HCT116 (cell line): ENCODE data around the gene ACTG1. TPM values are rescaled to one million over a fixed set of nuclear protein-coding genes. Genes with fewer than 3 reads are reported as not detected.
A peak's percentile ranks its signal among the peaks of the same experiment; 100 is the strongest.

Experiments used
- ATAC-seq: fragments of 200-7000 bp; cut with Tn5 transposase; 2 replicates; pipeline ENCODE4 v1.9.1; 2020; ENCODE audit warnings: mild to moderate bottlenecking, moderate library complexity
- BruUV-seq: library from RNA; stranded (reverse); fragments of 400-500 nt; replicated peaks from 2 replicates; lab custom pipeline; 2021; lab: Mats Ljungman, UMichigan
- CTCF ChIA-PET: fragments of 300-600 bp; sonication (Branson Sonifier 250); formaldehyde crosslinking; loops from one replicate; lab custom pipeline; 2021; ENCODE audit warnings: antibody characterized with exemption; lab: Charles Lee
- POLR2A ChIA-PET: fragments of 300-600, 350-600 bp; sonication (Branson Sonifier 250); formaldehyde crosslinking; loops from one replicate; lab custom pipeline; 2021; ENCODE audit warnings: antibody characterized with exemption; lab: Charles Lee
- RAD21 ChIA-PET, 2 experiments: fragments of 300-600 bp; sonication (Branson Sonifier 250); formaldehyde crosslinking; loops; one replicate each; lab custom pipeline; 2023; ENCODE audit warnings: low total read pairs in 2 of 2; ENCODE audit not compliant: uncharacterized antibody in 2 of 2, unreplicated experiment in 2 of 2, low non-redundant PET in 1 of 2; lab: Charles Lee
- DNase-seq: peaks from one replicate; pipeline ENCODE4 v3.0.0-alpha.2; 2010; ENCODE audit warnings: low read depth, low spot score
- H2AFZ ChIP-seq: fragments of 200-600 bp; shearing (Covaris generic), sonication (generic); 2 replicates; pipeline ENCODE4 v1.6.1; 2017; ENCODE audit warnings: low read depth, mixed run types, mixed read lengths, antibody characterized with exemption, low read length; ENCODE audit not compliant: poor library complexity, severe bottlenecking
- H3K27ac ChIP-seq: 2 replicates; pipeline ENCODE4 v1.5.1; 2012; ENCODE audit warnings: low read depth, low read length
- H3K27me3 ChIP-seq: fragments of 200-600 bp; sonication (generic); 2 replicates; pipeline ENCODE4 v1.6.1; 2016; ENCODE audit warnings: mixed run types, low read length, mixed read lengths; ENCODE audit not compliant: insufficient read depth
- H3K36me3 ChIP-seq, 2 experiments: fragments of 200-500 bp in 1 of 2; fragments of 200-600 bp in 1 of 2; sonication (Bioruptor generic) in 1 of 2; sonication (generic) in 1 of 2; 2 replicates each; pipeline versions ENCODE4 v1.5.1 to v1.6.1; 2014 to 2016; ENCODE audit warnings: low read length in 2 of 2, inconsistent platforms in 1 of 2, mixed read lengths in 1 of 2, mixed run types in 1 of 2; ENCODE audit not compliant: insufficient read depth in 2 of 2, control insufficient read depth in 1 of 2
- H3K4me1 ChIP-seq, 2 experiments: fragments of 200-600 bp in 1 of 2; sonication (generic) in 1 of 2; 2 replicates each; pipeline versions ENCODE4 v1.5.1 to v1.6.1; 2012 to 2017; ENCODE audit warnings: low read length in 2 of 2, inconsistent platforms in 1 of 2, mild to moderate bottlenecking in 1 of 2, mixed read lengths in 1 of 2, mixed run types in 1 of 2, moderate library complexity in 1 of 2; ENCODE audit not compliant: insufficient read depth in 2 of 2, control insufficient read depth in 1 of 2
- H3K4me2 ChIP-seq: fragments of 200-600 bp; sonication (generic); 2 replicates; pipeline ENCODE4 v1.6.1; 2017; ENCODE audit warnings: mixed run types, low read length, mixed read lengths
- H3K4me3 ChIP-seq, 2 experiments: fragments of 200-600 bp in 1 of 2; sonication (generic) in 1 of 2; replicated peaks in 1 of 2; 2 replicates each; pipeline ENCODE4 v1.5.1; 2011 to 2016; ENCODE audit warnings: low read length in 2 of 2, control low read depth in 1 of 2, low read depth in 1 of 2, mild to moderate bottlenecking in 1 of 2, mixed read lengths in 1 of 2, mixed run types in 1 of 2
- H3K79me2 ChIP-seq: fragments of 200-600 bp; sonication (generic); 2 replicates; pipeline ENCODE4 v1.6.1; 2017; ENCODE audit warnings: mild to moderate bottlenecking, mixed run types, low read length, moderate library complexity, mixed read lengths; ENCODE audit not compliant: insufficient read depth
- H3K9ac ChIP-seq: fragments of 200-600 bp; sonication (generic); 2 replicates; pipeline ENCODE4 v1.6.1; 2016; ENCODE audit warnings: low read length, mixed read lengths
- H3K9me2 ChIP-seq: fragments of 200-600 bp; sonication (generic), shearing (Covaris generic); 2 replicates; pipeline ENCODE4 v1.6.1; 2017; ENCODE audit warnings: mixed run types, mild to moderate bottlenecking, moderate library complexity; ENCODE audit not compliant: insufficient read depth
- H3K9me3 ChIP-seq, 2 experiments: fragments of 200-500 bp in 1 of 2; fragments of 200-600 bp in 1 of 2; sonication (Bioruptor generic) in 1 of 2; sonication (generic) in 1 of 2; 2 replicates each; pipeline ENCODE4 v1.6.1; 2014 to 2017; ENCODE audit warnings: low read length in 2 of 2, mixed read lengths in 2 of 2, inconsistent platforms in 1 of 2, low read depth in 1 of 2, mild to moderate bottlenecking in 1 of 2, mixed run types in 1 of 2, moderate library complexity in 1 of 2; ENCODE audit not compliant: control insufficient read depth in 1 of 2, insufficient read depth in 1 of 2
- H4K20me1 ChIP-seq: fragments of 200-600 bp; sonication (generic), shearing (Covaris generic); 2 replicates; pipeline ENCODE4 v1.6.1; 2017; ENCODE audit warnings: mixed run types, mild to moderate bottlenecking, moderate library complexity; ENCODE audit not compliant: insufficient read depth
- ELF1 ChIP-seq: IDR thresholded peaks from 2 replicates; pipeline ENCODE4 v1.6.1; 2012; ENCODE audit warnings: low read depth, borderline replicate concordance
- JUND ChIP-seq: IDR thresholded peaks from 2 replicates; pipeline ENCODE4 v1.6.1; 2012
- SIN3A ChIP-seq: IDR thresholded peaks from 2 replicates; pipeline ENCODE4 v1.6.1; 2012; ENCODE audit warnings: low read depth
- YY1 ChIP-seq: IDR thresholded peaks from 2 replicates; pipeline ENCODE4 v1.6.1; 2011; ENCODE audit warnings: low read length, low read depth, moderate library complexity, mild to moderate bottlenecking; ENCODE audit not compliant: insufficient replicate concordance; ENCODE audit errors: extremely low read depth
- ZFX ChIP-seq: fragments of 450-650 bp; IDR thresholded peaks from 2 replicates; pipeline ENCODE4 v1.6.1; 2017
- ZNF274 ChIP-seq: fragments of 200-500 bp; sonication (Bioruptor generic); IDR thresholded peaks from 2 replicates; pipeline ENCODE4 v1.6.1; 2014; ENCODE audit warnings: mild to moderate bottlenecking, low read depth, low read length, inconsistent platforms
- intact Hi-C: fragments of 100-400 bp; cut with micrococcal nuclease; formaldehyde crosslinking; loops from 2 replicates; pipeline ENCODE4 v1.10.0; 2022
- total RNA-seq: library from RNA; stranded (reverse); gene quantifications from one replicate; pipeline ENCODE4 v1.2.1, GENCODE V29; 2021; ENCODE audit not compliant: unreplicated experiment
- TF ChIP-seq, protein P1 (sequence below), 3 experiments: fragments of 200-600 bp in 1 of 3; sonication (generic) in 1 of 3; IDR thresholded peaks in 2 of 3; conservative IDR thresholded peaks in 1 of 3; 2 replicates each; pipeline ENCODE4 v1.5.1; 2012 to 2017; ENCODE audit warnings: low read depth in 2 of 3, low read length in 2 of 3, antibody characterized with exemption in 1 of 3, borderline replicate concordance in 1 of 3, control low read depth in 1 of 3, mild to moderate bottlenecking in 1 of 3, mixed read lengths in 1 of 3, mixed run types in 1 of 3, moderate library complexity in 1 of 3; ENCODE audit not compliant: insufficient read depth in 1 of 3

The ACTG1 gene
- total RNA-seq, 1 experiment from 2014 or later = 6,223 TPM

DNA sequence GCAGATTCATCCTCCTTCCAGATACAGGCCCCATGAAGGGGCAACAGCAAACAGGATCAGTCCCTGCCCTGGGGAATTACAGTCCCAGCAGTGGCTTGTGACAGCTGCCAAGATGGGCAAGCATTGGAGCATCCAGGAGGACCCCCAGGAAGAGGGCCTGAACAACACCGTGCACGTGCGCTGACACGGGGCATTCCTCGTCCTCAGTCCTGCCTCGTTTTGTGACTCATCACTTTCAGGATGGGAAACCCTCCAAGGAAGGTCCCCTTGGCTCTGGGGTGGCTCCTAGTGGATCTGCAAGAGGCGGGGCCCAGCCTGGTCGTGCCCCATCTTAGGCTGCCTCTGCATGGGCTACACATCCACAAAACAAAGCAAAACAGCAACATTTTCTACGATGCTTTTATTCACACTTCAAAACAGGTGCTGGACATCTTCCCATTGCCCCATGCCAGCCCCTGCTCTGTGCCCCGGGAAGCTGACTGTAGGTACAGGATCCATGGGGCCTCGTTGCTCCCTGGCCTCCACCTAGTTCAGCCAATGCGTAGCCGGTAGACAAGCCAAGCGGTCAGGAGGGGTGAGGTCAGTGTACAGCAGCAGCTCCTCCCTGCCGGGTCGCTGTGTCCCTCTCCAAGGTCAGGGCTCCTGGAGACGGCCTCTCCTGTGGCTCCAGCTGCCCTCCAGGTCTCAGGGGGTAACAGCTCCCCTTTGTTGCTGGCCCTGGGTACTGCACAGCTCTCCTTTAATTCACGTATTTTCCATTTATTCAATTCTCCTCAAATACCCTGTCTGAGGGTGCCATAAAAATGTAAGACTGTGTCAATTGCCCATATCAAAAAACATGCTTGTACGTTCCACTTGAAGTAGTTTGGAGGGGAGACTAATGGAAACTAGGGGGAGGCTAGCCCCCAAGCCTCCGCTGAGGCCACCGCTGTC is 32.2 kb downstream of the ACTG1 start:
- H3K4me3 ChIP-seq = no peak overlapping the region
- no TSS peak for BruUV-seq
- H3K9ac ChIP-seq = 0 out of 2 replicates have a peak overlapping the region, but pooled peaks have one; percentile 14
- no peak for TF ChIP-seq YY1
- no peak for TF ChIP-seq ZNF274
- TF ChIP-seq, protein P1, sequence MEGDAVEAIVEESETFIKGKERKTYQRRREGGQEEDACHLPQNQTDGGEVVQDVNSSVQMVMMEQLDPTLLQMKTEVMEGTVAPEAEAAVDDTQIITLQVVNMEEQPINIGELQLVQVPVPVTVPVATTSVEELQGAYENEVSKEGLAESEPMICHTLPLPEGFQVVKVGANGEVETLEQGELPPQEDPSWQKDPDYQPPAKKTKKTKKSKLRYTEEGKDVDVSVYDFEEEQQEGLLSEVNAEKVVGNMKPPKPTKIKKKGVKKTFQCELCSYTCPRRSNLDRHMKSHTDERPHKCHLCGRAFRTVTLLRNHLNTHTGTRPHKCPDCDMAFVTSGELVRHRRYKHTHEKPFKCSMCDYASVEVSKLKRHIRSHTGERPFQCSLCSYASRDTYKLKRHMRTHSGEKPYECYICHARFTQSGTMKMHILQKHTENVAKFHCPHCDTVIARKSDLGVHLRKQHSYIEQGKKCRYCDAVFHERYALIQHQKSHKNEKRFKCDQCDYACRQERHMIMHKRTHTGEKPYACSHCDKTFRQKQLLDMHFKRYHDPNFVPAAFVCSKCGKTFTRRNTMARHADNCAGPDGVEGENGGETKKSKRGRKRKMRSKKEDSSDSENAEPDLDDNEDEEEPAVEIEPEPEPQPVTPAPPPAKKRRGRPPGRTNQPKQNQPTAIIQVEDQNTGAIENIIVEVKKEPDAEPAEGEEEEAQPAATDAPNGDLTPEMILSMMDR (IDR thresholded peaks at IDR 0.05 in 2 of 3, conservative IDR thresholded peaks at IDR 0.05 in 1 of 3; ENCODE audit: borderline replicate concordance in 1 of 3, insufficient read depth in 1 of 3, low read depth in 2 of 3, low read length in 2 of 3) = peak in 1 of 3 experiments; percentile 10; a peak in 1 of 6 replicates
- no peak for TF ChIP-seq ELF1
- TF ChIP-seq ZFX = no peak
- no peak for TF ChIP-seq JUND
- no peak for TF ChIP-seq SIN3A
- H3K27ac ChIP-seq = peak overlapping the region; percentile 24; the same call in 1 of the 2 replicates
- no peaks in the 10 kb centered on the region for H3K79me2 ChIP-seq
- ATAC-seq (peak; percentile 21), DNase-seq (no peak)
- H3K27me3 ChIP-seq = no peaks in the 10 kb centered on the region
- ChIA-PET CTCF (interaction anchor here (0.8 to 1.2 kb wide), 2 partner anchors 8 to 189 kb away, joined by 3 read pairs; no protein-coding TSS in a partner anchor), RAD21 (no interaction called here), POLR2A (interaction anchor here (0.7 kb wide), 1 partner anchor 8 kb away, joined by 3 read pairs; no protein-coding TSS in a partner anchor)
- no peaks in the 10 kb centered on the region for H3K9me2 ChIP-seq
- no peak overlapping the region for H2AFZ ChIP-seq
- no peaks in the 10 kb centered on the region for H3K36me3 ChIP-seq
- H3K4me2 ChIP-seq = peak overlapping the region; percentile 39
- intact Hi-C loops = no loop called here
- H4K20me1 ChIP-seq = no peaks in the 10 kb centered on the region
- no peaks in the 10 kb centered on the region for H3K9me3 ChIP-seq
- peaks cover 12 to 30% of the 10 kb centered on the region in 2 experiments for H3K4me1 ChIP-seq
